MM.1S (cell line): ENCODE measurements around the gene IGFL1.

Experiments
- DNase-seq: peaks from one replicate; pipeline ENCODE4 v3.0.0-alpha.2; 2015
- H2AFZ ChIP-seq: fragments of 300-600 bp; sonication (generic); 2 replicates; pipeline ENCODE4 v1.6.0; 2016; ENCODE audit warnings: antibody characterized with exemption, low read length
- H3F3A ChIP-seq: fragments of 300-600 bp; sonication (generic); 2 replicates; pipeline ENCODE4 v1.6.1; 2016; ENCODE audit warnings: mild to moderate bottlenecking, antibody characterized with exemption, low read length, moderate library complexity, mixed read lengths; ENCODE audit not compliant: insufficient read depth
- H3K27ac ChIP-seq: fragments of 300-600 bp; sonication (generic); 2 replicates; pipeline ENCODE4 v1.5.1; 2016; ENCODE audit warnings: mild to moderate bottlenecking, low read length
- H3K27me3 ChIP-seq: fragments of 300-600 bp; sonication (generic); replicated peaks from 2 replicates; pipeline ENCODE4 v1.6.0; 2016; ENCODE audit warnings: low read length; ENCODE audit not compliant: insufficient read depth
- H3K36me3 ChIP-seq: fragments of 300-600 bp; sonication (generic); replicated peaks from 2 replicates; pipeline ENCODE4 v1.6.1; 2016; ENCODE audit warnings: mild to moderate bottlenecking, low read length, mixed read lengths; ENCODE audit not compliant: insufficient read depth
- H3K4me1 ChIP-seq: fragments of 300-600 bp; sonication (generic); 2 replicates; pipeline ENCODE4 v1.6.1; 2016; ENCODE audit warnings: low read length, mixed read lengths
- H3K4me2 ChIP-seq: fragments of 300-600 bp; sonication (generic); 2 replicates; pipeline ENCODE4 v1.6.0; 2016; ENCODE audit warnings: low read depth, low read length
- H3K4me3 ChIP-seq: fragments of 300-600 bp; sonication (generic); 2 replicates; pipeline ENCODE4 v1.5.1; 2016; ENCODE audit warnings: low read length, mixed read lengths
- H3K79me2 ChIP-seq: fragments of 300-600 bp; sonication (generic); 2 replicates; pipeline ENCODE4 v1.6.1; 2016; ENCODE audit warnings: mixed run types, low read length, mixed read lengths
- H3K9ac ChIP-seq: fragments of 300-600 bp; sonication (generic); 2 replicates; pipeline ENCODE4 v1.6.1; 2016; ENCODE audit warnings: low read length, mixed read lengths
- H3K9me2 ChIP-seq: fragments of 300-600 bp; sonication (generic); replicated peaks from 2 replicates; pipeline ENCODE4 v1.6.1; 2016; ENCODE audit warnings: mild to moderate bottlenecking, low read length, mixed read lengths; ENCODE audit not compliant: insufficient read depth
- H3K9me3 ChIP-seq: fragments of 300-600 bp; sonication (generic); replicated peaks from 2 replicates; pipeline ENCODE4 v1.6.1; 2016; ENCODE audit warnings: mild to moderate bottlenecking, low read length, mixed read lengths; ENCODE audit not compliant: insufficient read depth
- H4K20me1 ChIP-seq: fragments of 300-600 bp; sonication (generic); 2 replicates; pipeline ENCODE4 v1.6.1; 2016; ENCODE audit warnings: mild to moderate bottlenecking, low read length, moderate library complexity, mixed read lengths; ENCODE audit not compliant: insufficient read depth
- CTCF ChIP-seq: fragments of 300-600 bp; sonication (generic); IDR thresholded peaks from 2 replicates; pipeline ENCODE4 v1.5.1; 2016; ENCODE audit warnings: antibody characterized with exemption, low read length, mixed read lengths
- EZH2 ChIP-seq: fragments of 300-600 bp; sonication (generic); optimal IDR thresholded peaks from 2 replicates; pipeline ENCODE3; 2017; ENCODE audit warnings: low read depth, mild to moderate bottlenecking, antibody characterized with exemption, low read length, mixed read lengths
- EZH2phosphoT487 ChIP-seq: fragments of 300-600 bp; sonication (generic); IDR thresholded peaks from 2 replicates; pipeline ENCODE4 v1.6.1; 2018; ENCODE audit warnings: antibody characterized with exemption, low read length

Gene IGFL1

GRCh38 chr19:46229442-46229841 is at the start of gene IGFL1:
IGFL1 (plus strand) TSS chr19:46229742; CDS start chr19:46229775, 33 bp downstream.
- Histone ChIP-seq H3K27ac (no peak within 1 kb of the TSS), H3K9me2 (no peaks in the 10 kb centered on the region), H3K4me2 (no peak within 1 kb of the TSS), H3K79me2 (no peaks in the 10 kb centered on the region), H3K4me3 (no peak within 1 kb of the TSS), H3K27me3 (peaks cover 86% of the 10 kb centered on the region), H2AFZ (no peak within 1 kb of the TSS), H3F3A (no peaks in the 10 kb centered on the region), H3K36me3 (no peaks in the 10 kb centered on the region), H3K9ac (no peak within 1 kb of the TSS), H4K20me1 (no peaks in the 10 kb centered on the region), H3K4me1 (no peaks in the 10 kb centered on the region), H3K9me3 (no peaks in the 10 kb centered on the region)
- TF ChIP-seq CTCF (no peak), EZH2 (no peak), EZH2phosphoT487 (no peak)
- DNase-seq, result no peak

- H3K9ac ChIP-seq, result no peak overlapping the region
- H3K27ac ChIP-seq, result peak overlapping the region; percentile 39; the same call in 1 of the 2 replicates
- no peak overlapping the region for H2AFZ ChIP-seq
- H3K27me3 ChIP-seq, result peaks cover 15% of the 10 kb centered on the region
- H3K4me3 ChIP-seq, result no peak overlapping the region
- H3K4me1 ChIP-seq, result peaks cover 4% of the 10 kb centered on the region
- no peaks in the 10 kb centered on the region for H3K36me3 ChIP-seq
- no peaks in the 10 kb centered on the region for H3K79me2 ChIP-seq
- TF ChIP-seq CTCF, result no peak
- TF ChIP-seq EZH2phosphoT487, result no peak
- no peak for TF ChIP-seq EZH2
- H3K9me3 ChIP-seq, result no peaks in the 10 kb centered on the region
- H3K4me2 ChIP-seq, result peak overlapping the region; percentile 17; the same call in 1 of the 2 replicates
- no peak for DNase-seq
- H3K9me2 ChIP-seq, result no peaks in the 10 kb centered on the region
- no peaks in the 10 kb centered on the region for H3F3A ChIP-seq
- H4K20me1 ChIP-seq, result no peaks in the 10 kb centered on the region
Observed at GRCh38 chr19:46180701-46181387, 48.7 kb upstream of the IGFL1 start.

- H3K36me3 ChIP-seq, result no peaks in the 10 kb centered on the region
- H4K20me1 ChIP-seq, result no peaks in the 10 kb centered on the region
- DNase-seq, result peak; percentile 12
- H3K4me2 ChIP-seq, result peak overlapping the region; percentile 17; the same call in 1 of the 2 replicates
- H3K4me3 ChIP-seq, result no peak overlapping the region
- no peak for TF ChIP-seq CTCF
- no peak for TF ChIP-seq EZH2phosphoT487
- peaks cover 16% of the 10 kb centered on the region for H3K27me3 ChIP-seq
- no peaks in the 10 kb centered on the region for H3K9me3 ChIP-seq
- peak overlapping the region; percentile 39; the same call in 1 of the 2 replicates for H3K27ac ChIP-seq
- H3K4me1 ChIP-seq, result peaks cover 4% of the 10 kb centered on the region
- no peaks in the 10 kb centered on the region for H3K79me2 ChIP-seq
- H2AFZ ChIP-seq, result 0 out of 2 replicates have a peak overlapping the region, but pooled peaks have one; percentile 18
- H3F3A ChIP-seq, result no peaks in the 10 kb centered on the region
- H3K9ac ChIP-seq, result no peak overlapping the region
- no peaks in the 10 kb centered on the region for H3K9me2 ChIP-seq
Observed at GRCh38 chr19:46181388-46181779, 48.2 kb upstream of the IGFL1 start.
